Measurements from ENCODE around the gene GRXCR1. TPM values are rescaled to one million over a fixed set of nuclear protein-coding genes. Genes with fewer than 3 reads are reported as not detected.

GRXCR1 gene
- total RNA-seq, 1 experiment from 2014 or later = not detected

GRCh38 chr4:42942216-42942615 is 49.7 kb downstream of the GRXCR1 start:
- Mint-ChIP-seq H3K4me3 (ENCODE audit: unreplicated experiment) (no peak overlapping the region), H3K9me3 (ENCODE audit: unreplicated experiment) (peaks cover 7% of the 10 kb centered on the region), H3K4me1 (ENCODE audit: insufficient read depth, unreplicated experiment) (no peaks in the 10 kb centered on the region), H3K27ac (ENCODE audit: low read depth, unreplicated experiment) (no peak overlapping the region), H3K27me3 (ENCODE audit: insufficient read depth, unreplicated experiment) (no peaks in the 10 kb centered on the region), H3K36me3 (ENCODE audit: insufficient read depth, unreplicated experiment) (no peaks in the 10 kb centered on the region)
- no peak for DNase-seq (ENCODE audit: unreplicated experiment)
- BruUV-seq (replicated peaks) = no TSS peak
- CTCF ChIA-PET = interaction anchor here (0.5 to 1.8 kb wide), 3 partner anchors 14 to 16 kb away, joined by 3 to 4 read pairs (median 3); no protein-coding TSS in a partner anchor
- no peak for TF ChIP-seq CTCF (IDR thresholded peaks at IDR 0.05; ENCODE audit: unreplicated experiment)
- intact Hi-C loops (cut with micrococcal nuclease) = no loop called here
- POLR2A ChIA-PET = no interaction called here

- no peaks in the 10 kb centered on the region for H3K36me3 Mint-ChIP-seq (ENCODE audit: insufficient read depth, unreplicated experiment)
- TF ChIP-seq CTCF (IDR thresholded peaks at IDR 0.05; ENCODE audit: unreplicated experiment) = no peak
- H3K27me3 Mint-ChIP-seq (ENCODE audit: insufficient read depth, unreplicated experiment) = no peaks in the 10 kb centered on the region
- no peaks in the 10 kb centered on the region for H3K4me1 Mint-ChIP-seq (ENCODE audit: insufficient read depth, unreplicated experiment)
- no TSS peak for BruUV-seq (replicated peaks)
- intact Hi-C loops (cut with micrococcal nuclease) = no loop called here
- CTCF ChIA-PET = interaction anchor here (0.6 kb wide), 1 partner anchor 19 kb away, joined by 3 read pairs; no protein-coding TSS in a partner anchor
- no peak for DNase-seq (ENCODE audit: unreplicated experiment)
- no peak overlapping the region for H3K27ac Mint-ChIP-seq (ENCODE audit: low read depth, unreplicated experiment)
- no peak overlapping the region for H3K4me3 Mint-ChIP-seq (ENCODE audit: unreplicated experiment)
- POLR2A ChIA-PET = no interaction called here
- no peaks in the 10 kb centered on the region for H3K9me3 Mint-ChIP-seq (ENCODE audit: unreplicated experiment)
These were observed 53.4 kb downstream of the GRXCR1 start for GRCh38 chr4:42945874-42946273.

GRCh38 chr4:42953321-42953720 is 60.8 kb downstream of the GRXCR1 start:
- no peaks in the 10 kb centered on the region for H3K4me1 Mint-ChIP-seq (ENCODE audit: insufficient read depth, unreplicated experiment)

GRCh38 chr4:42954963-42955669 is 62.6 kb downstream of the GRXCR1 start:
- CTCF ChIA-PET = interaction anchor here (0.6 to 0.9 kb wide), 5 partner anchors 10 to 1320 kb away, joined by 3 read pairs; no protein-coding TSS in a partner anchor
- POLR2A ChIA-PET = no interaction called here
- DNase-seq (ENCODE audit: unreplicated experiment) = no peak
- Mint-ChIP-seq H3K4me1 (ENCODE audit: insufficient read depth, unreplicated experiment) (no peaks in the 10 kb centered on the region), H3K27me3 (ENCODE audit: insufficient read depth, unreplicated experiment) (no peaks in the 10 kb centered on the region), H3K36me3 (ENCODE audit: insufficient read depth, unreplicated experiment) (no peaks in the 10 kb centered on the region), H3K27ac (ENCODE audit: low read depth, unreplicated experiment) (no peak overlapping the region), H3K9me3 (ENCODE audit: unreplicated experiment) (no peaks in the 10 kb centered on the region), H3K4me3 (ENCODE audit: unreplicated experiment) (no peak overlapping the region)
- intact Hi-C loops (cut with micrococcal nuclease) = no loop called here
- TF ChIP-seq CTCF (IDR thresholded peaks at IDR 0.05; ENCODE audit: unreplicated experiment) = no peak
- BruUV-seq (replicated peaks) = no TSS peak

More at GRCh38 chr4:42953321-42953720, 60.8 kb downstream of the GRXCR1 start:
- H3K4me3 Mint-ChIP-seq (ENCODE audit: unreplicated experiment) = no peak overlapping the region
- DNase-seq (ENCODE audit: unreplicated experiment) = no peak
- no peaks in the 10 kb centered on the region for H3K9me3 Mint-ChIP-seq (ENCODE audit: unreplicated experiment)
- BruUV-seq (replicated peaks) = no TSS peak
- POLR2A ChIA-PET = no interaction called here
- H3K27me3 Mint-ChIP-seq (ENCODE audit: insufficient read depth, unreplicated experiment) = no peaks in the 10 kb centered on the region
- no peak for TF ChIP-seq CTCF (IDR thresholded peaks at IDR 0.05; ENCODE audit: unreplicated experiment)
- H3K36me3 Mint-ChIP-seq (ENCODE audit: insufficient read depth, unreplicated experiment) = no peaks in the 10 kb centered on the region
- intact Hi-C loops (cut with micrococcal nuclease) = no loop called here
- H3K27ac Mint-ChIP-seq (ENCODE audit: low read depth, unreplicated experiment) = no peak overlapping the region
- CTCF ChIA-PET = no interaction called here
